ENCODE data around the gene CDC7. TPM values are rescaled to one million over a fixed set of nuclear protein-coding genes. Genes with fewer than 3 reads are reported as not detected.

The CDC7 gene
- total and polyA plus RNA-seq, 2 donors (not counting 1 experiment from before 2014, with no cell fraction given) = 3.9 to 7.4 TPM

DNA sequence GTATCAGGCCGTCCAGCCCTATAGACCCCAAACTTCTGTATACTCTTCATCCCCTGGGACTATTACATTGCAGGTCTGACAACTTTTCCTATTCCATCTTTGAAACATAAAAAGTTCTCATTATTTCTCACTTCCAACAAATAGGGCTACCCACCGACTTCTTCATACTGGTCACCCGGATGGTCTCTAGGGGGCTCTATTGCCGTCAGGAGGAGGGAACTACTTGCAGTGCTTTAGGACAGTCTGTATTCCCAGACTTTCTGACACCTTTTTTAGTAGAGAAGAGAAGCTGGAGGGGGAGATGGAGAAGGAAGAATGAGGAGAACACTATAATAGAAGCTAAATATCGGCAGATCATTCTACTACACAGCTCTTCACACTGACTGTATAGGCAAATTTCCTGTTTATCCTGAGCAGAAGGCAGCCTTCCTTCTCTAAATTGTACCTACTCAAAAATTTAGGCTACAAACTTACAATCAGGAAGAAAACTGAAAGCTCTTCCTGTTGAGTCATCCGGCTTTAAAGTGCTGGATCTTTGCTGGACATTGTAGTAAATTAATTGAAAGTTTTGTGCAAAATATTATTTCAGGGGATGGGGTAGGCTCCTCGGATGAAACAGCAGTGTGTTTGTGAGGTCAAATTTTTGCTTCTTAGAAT is 54.6 kb downstream of the CDC7 start:
- no peaks in the 10 kb centered on the region for H3K36me3 ChIP-seq (replicated peaks in 1 of 2; ENCODE audit: control extremely low read depth in 1 of 2, control insufficient read depth in 1 of 2, extremely low read depth in 1 of 2, insufficient read depth in 2 of 2, low read length in 1 of 2)
- Mint-ChIP-seq H3K9me3 (ENCODE audit: insufficient read depth) (peaks cover 2% of the 10 kb centered on the region), H3K27ac (no peak overlapping the region), H3K27me3 (peaks cover 4% of the 10 kb centered on the region), H3K4me3 (no peak overlapping the region), H3K4me1 (no peaks in the 10 kb centered on the region)
- intact Hi-C loops (cut with micrococcal nuclease) = no loop called here
- TF ChIP-seq, protein P1, sequence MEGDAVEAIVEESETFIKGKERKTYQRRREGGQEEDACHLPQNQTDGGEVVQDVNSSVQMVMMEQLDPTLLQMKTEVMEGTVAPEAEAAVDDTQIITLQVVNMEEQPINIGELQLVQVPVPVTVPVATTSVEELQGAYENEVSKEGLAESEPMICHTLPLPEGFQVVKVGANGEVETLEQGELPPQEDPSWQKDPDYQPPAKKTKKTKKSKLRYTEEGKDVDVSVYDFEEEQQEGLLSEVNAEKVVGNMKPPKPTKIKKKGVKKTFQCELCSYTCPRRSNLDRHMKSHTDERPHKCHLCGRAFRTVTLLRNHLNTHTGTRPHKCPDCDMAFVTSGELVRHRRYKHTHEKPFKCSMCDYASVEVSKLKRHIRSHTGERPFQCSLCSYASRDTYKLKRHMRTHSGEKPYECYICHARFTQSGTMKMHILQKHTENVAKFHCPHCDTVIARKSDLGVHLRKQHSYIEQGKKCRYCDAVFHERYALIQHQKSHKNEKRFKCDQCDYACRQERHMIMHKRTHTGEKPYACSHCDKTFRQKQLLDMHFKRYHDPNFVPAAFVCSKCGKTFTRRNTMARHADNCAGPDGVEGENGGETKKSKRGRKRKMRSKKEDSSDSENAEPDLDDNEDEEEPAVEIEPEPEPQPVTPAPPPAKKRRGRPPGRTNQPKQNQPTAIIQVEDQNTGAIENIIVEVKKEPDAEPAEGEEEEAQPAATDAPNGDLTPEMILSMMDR (IDR thresholded peaks at IDR 0.05) = no peak
- no peak for TF ChIP-seq EZH2 (IDR thresholded peaks at IDR 0.05; ENCODE audit: borderline replicate concordance, insufficient read depth, low read depth, low read length, poor library complexity, severe bottlenecking)
- no peak overlapping the region for H3K4me3 ChIP-seq (ENCODE audit: control extremely low read depth in 1 of 5, extremely low read depth in 1 of 5, insufficient read depth in 1 of 5, low read depth in 2 of 5, low read length in 4 of 5)
- peaks cover 0 to 4% (median 0%) of the 10 kb centered on the region in 3 donors for H3K9me3 ChIP-seq (ENCODE audit: control extremely low read depth in 1 of 3, control insufficient read depth in 2 of 3, insufficient read depth in 1 of 3, low read length in 2 of 3)
- no peak overlapping the region for H3K4me2 ChIP-seq (replicated peaks; ENCODE audit: low read depth, low read length, poor library complexity, severe bottlenecking)
- ChIA-PET CTCF (no interaction called here), POLR2A (no interaction called here)
- WGBS (ENCODE audit: insufficient coverage) = 64% methylated on average over 4 of the region's 7 CpGs
- H2AFZ ChIP-seq (ENCODE audit: insufficient read depth, low read depth, low read length, poor library complexity, severe bottlenecking) = no peak overlapping the region
- H3K9ac ChIP-seq (ENCODE audit: low read length) = no peak overlapping the region
- H3K79me2 ChIP-seq (ENCODE audit: control insufficient read depth, insufficient read depth, low read length) = no peaks in the 10 kb centered on the region
- ATAC-seq (ENCODE audit: low read depth) = no peak
- DNase-seq = no peak
- no peak overlapping the region for H3K27ac ChIP-seq (ENCODE audit: low read length in 2 of 2)
- no peaks in the 10 kb centered on the region for H3K4me1 ChIP-seq (ENCODE audit: control insufficient read depth in 2 of 2, insufficient read depth in 2 of 2, low read length in 2 of 2)
- H4K20me1 ChIP-seq (ENCODE audit: control insufficient read depth, insufficient read depth, low read length, poor library complexity, severe bottlenecking) = no peaks in the 10 kb centered on the region
- peaks cover 0 to 3% (median 0%) of the 10 kb centered on the region in 4 experiments for H3K27me3 ChIP-seq (replicated peaks in 1 of 4; ENCODE audit: control extremely low read depth in 1 of 4, control insufficient read depth in 3 of 4, insufficient read depth in 4 of 4, low read length in 3 of 4)

DNA sequence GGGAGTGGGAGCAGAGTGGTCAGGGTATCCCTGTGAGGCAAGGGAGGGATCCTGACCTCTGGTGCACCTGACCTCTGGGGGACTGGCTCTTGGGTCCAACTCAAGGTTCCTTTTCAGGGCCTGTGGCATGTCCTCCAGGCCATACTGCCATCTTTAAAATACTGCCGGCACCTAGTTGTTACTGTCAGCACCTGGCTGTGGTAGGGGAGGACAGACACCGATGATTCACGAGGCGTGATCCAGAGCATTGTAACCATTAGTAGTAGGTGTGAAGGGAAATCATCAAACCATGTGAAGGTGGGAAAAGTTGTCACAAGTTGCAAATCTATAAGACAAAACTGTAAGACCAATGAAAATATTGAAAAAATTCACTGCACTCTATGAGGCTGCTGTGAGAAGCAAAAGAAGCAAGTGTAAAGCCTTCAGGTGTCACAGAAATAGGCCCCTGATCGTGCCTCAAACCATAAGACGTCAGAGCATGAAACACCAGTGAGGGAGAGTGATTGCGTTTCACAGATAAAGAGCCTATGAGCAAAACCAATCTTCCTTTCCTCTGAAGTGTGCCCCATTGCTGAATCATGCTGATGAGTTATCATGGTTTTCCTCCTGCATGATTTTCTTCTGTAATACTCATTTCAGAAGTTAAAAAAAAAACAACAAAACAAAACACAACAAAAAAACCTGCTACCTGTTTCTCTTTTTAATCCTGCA is 55.3 kb downstream of the CDC7 start:
- DNase-seq = no peak
- H3K4me3 Mint-ChIP-seq = no peak overlapping the region
- no peak for ATAC-seq (ENCODE audit: low read depth)
- H3K9me3 ChIP-seq (ENCODE audit: control extremely low read depth in 1 of 3, control insufficient read depth in 2 of 3, insufficient read depth in 1 of 3, low read length in 2 of 3) = no peaks in the 10 kb centered on the region
- no peak for TF ChIP-seq EZH2 (IDR thresholded peaks at IDR 0.05; ENCODE audit: borderline replicate concordance, insufficient read depth, low read depth, low read length, poor library complexity, severe bottlenecking)
- TF ChIP-seq, protein P1 (IDR thresholded peaks at IDR 0.05) = no peak
- H3K9me3 Mint-ChIP-seq (ENCODE audit: insufficient read depth) = no peaks in the 10 kb centered on the region
- peaks cover 4% of the 10 kb centered on the region for H3K27me3 Mint-ChIP-seq
- no peak overlapping the region for H2AFZ ChIP-seq (ENCODE audit: insufficient read depth, low read depth, low read length, poor library complexity, severe bottlenecking)
- intact Hi-C loops (cut with micrococcal nuclease) = no loop called here
- peaks cover 0 to 3% (median 0%) of the 10 kb centered on the region in 4 experiments for H3K27me3 ChIP-seq (replicated peaks in 1 of 4; ENCODE audit: control extremely low read depth in 1 of 4, control insufficient read depth in 3 of 4, insufficient read depth in 4 of 4, low read length in 3 of 4)
- H3K27ac ChIP-seq (ENCODE audit: low read length in 2 of 2) = no peak overlapping the region
- H3K4me2 ChIP-seq (replicated peaks; ENCODE audit: low read depth, low read length, poor library complexity, severe bottlenecking) = no peak overlapping the region
- ChIA-PET CTCF (no interaction called here), POLR2A (no interaction called here)
- no peaks in the 10 kb centered on the region for H3K79me2 ChIP-seq (ENCODE audit: control insufficient read depth, insufficient read depth, low read length)
- no peak overlapping the region for H3K9ac ChIP-seq (ENCODE audit: low read length)
- no peak overlapping the region for H3K27ac Mint-ChIP-seq
- H3K4me1 Mint-ChIP-seq = no peaks in the 10 kb centered on the region
- no peak overlapping the region for H3K4me3 ChIP-seq (ENCODE audit: control extremely low read depth in 1 of 5, extremely low read depth in 1 of 5, insufficient read depth in 1 of 5, low read depth in 2 of 5, low read length in 4 of 5)
- H3K36me3 ChIP-seq (replicated peaks in 1 of 2; ENCODE audit: control extremely low read depth in 1 of 2, control insufficient read depth in 1 of 2, extremely low read depth in 1 of 2, insufficient read depth in 2 of 2, low read length in 1 of 2) = no peaks in the 10 kb centered on the region
- WGBS (ENCODE audit: insufficient coverage) = 48% methylated on average over 6 of the region's 7 CpGs
- no peaks in the 10 kb centered on the region for H4K20me1 ChIP-seq (ENCODE audit: control insufficient read depth, insufficient read depth, low read length, poor library complexity, severe bottlenecking)
- no peaks in the 10 kb centered on the region for H3K4me1 ChIP-seq (ENCODE audit: control insufficient read depth in 2 of 2, insufficient read depth in 2 of 2, low read length in 2 of 2)

Measured in B cell (primary cell).